ENCODE measurements around the gene ZNF554. TPM values are rescaled to one million over a fixed set of nuclear protein-coding genes. Genes with fewer than 3 reads are reported as not detected.

Gene ZNF554
- total and polyA plus RNA-seq, 2 of the 8 experiments (the other 6 are each of a cell fraction or from before 2014, with no cell fraction given), result 1.8 to 5.7 TPM

DNA sequence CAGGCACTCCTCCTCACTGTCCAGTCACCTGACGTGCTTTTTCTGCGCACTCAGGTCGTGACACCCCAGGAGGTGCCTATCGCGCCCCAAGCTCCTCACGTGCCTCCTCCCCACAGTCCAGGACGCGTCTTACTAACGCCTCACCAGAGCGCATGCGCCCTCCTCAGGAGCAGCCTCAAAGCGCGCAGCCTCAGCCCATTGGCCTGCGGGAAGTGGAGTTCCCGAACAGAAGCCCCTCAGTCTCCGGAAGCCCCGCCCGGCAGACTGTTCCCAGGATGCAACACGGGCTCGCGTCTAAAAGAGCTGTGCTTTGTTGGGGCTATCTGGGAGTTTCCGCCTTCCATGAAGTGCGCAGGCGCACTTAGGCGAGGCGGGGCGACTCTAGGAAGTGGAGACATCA is 39.2 kb downstream of the ZNF554 start:
- Histone ChIP-seq H3K9ac (replicated peaks in 1 of 4; ENCODE audit: extremely low read depth in 1 of 4, low read depth in 3 of 4, low read length in 3 of 4) (no peak overlapping the region), H3K36me3 (ENCODE audit: control insufficient read depth in 2 of 4, insufficient read depth in 4 of 4, low read length in 3 of 4) (peaks cover 0 to 12% (median 5%) of the 10 kb centered on the region in 4 experiments; a peak in 4 of 8 replicates), H3K79me1 (ENCODE audit: low read depth, low read length) (no peaks in the 10 kb centered on the region), H2AFZ (ENCODE audit: low read length) (no peak overlapping the region), H4K5ac (ENCODE audit: insufficient read length, low read depth, low read length) (no peak overlapping the region), H3K4ac (replicated peaks; ENCODE audit: insufficient read length, low read depth, low read length) (no peak overlapping the region), H3K27me3 (replicated peaks in 1 of 4; ENCODE audit: control insufficient read depth in 3 of 4, extremely low read depth in 1 of 4, insufficient read depth in 3 of 4, low read length in 3 of 4) (no peaks in the 10 kb centered on the region; a peak in 1 of 7 replicates), H2BK12ac (ENCODE audit: low read depth, low read length) (no peak overlapping the region), H4K20me1 (replicated peaks in 1 of 2; ENCODE audit: control insufficient read depth in 1 of 2, insufficient read depth in 2 of 2, low read length in 2 of 2) (no peaks in the 10 kb centered on the region), H3K27ac (ENCODE audit: low read depth, low read length) (no peak overlapping the region), H2BK120ac (replicated peaks; ENCODE audit: low read depth, low read length) (no peak overlapping the region), H4K8ac (ENCODE audit: extremely low read depth, insufficient read depth, low read length) (no peak overlapping the region), H3K4me1 (replicated peaks in 1 of 4; ENCODE audit: control insufficient read depth in 3 of 4, insufficient read depth in 4 of 4, low read length in 3 of 4) (no peaks in the 10 kb centered on the region), H3K23me2 (ENCODE audit: low read depth, low read length) (no peaks in the 10 kb centered on the region), H3K56ac (replicated peaks; ENCODE audit: insufficient read length, low read depth, low read length) (no peak overlapping the region), H3K79me2 (ENCODE audit: control insufficient read depth in 1 of 2, insufficient read depth in 2 of 2, low read length in 2 of 2) (no peaks in the 10 kb centered on the region), H3K9me3 (ENCODE audit: insufficient read depth in 2 of 2, low read depth in 1 of 2, low read length in 1 of 2) (peaks cover 60 to 83% of the 10 kb centered on the region in 2 experiments), H3K23ac (ENCODE audit: insufficient read length) (no peak overlapping the region), H2BK20ac (ENCODE audit: low read length) (no peak overlapping the region), H2BK5ac (ENCODE audit: low read depth, low read length) (no peak overlapping the region), H3K14ac (ENCODE audit: insufficient read length) (no peak overlapping the region), H3K4me2 (ENCODE audit: insufficient read depth in 1 of 2, low read depth in 2 of 2, low read length in 2 of 2) (no peak overlapping the region), H2BK15ac (ENCODE audit: low read length) (no peak overlapping the region), H3K18ac (ENCODE audit: extremely low read depth, low read length) (no peak overlapping the region), H4K91ac (replicated peaks; ENCODE audit: insufficient read length, low read length) (no peak overlapping the region), H2AK5ac (ENCODE audit: low read depth, low read length) (no peak overlapping the region), H3K4me3 (ENCODE audit: extremely low read depth in 1 of 4, insufficient read depth in 2 of 4, low read depth in 3 of 4, low read length in 4 of 4) (no peak overlapping the region)
- CTCF ChIA-PET (ENCODE audit: partially characterized antibody), result interaction anchor here (0.6 to 1.1 kb wide), 5 partner anchors 16 to 876 kb away, joined by 3 to 5 read pairs (median 3); partner anchors contain the start of gene ZNF555
- WGBS, 2 experiments (ENCODE audit: extremely low coverage in 1 of 2, insufficient coverage in 1 of 2, insufficient read length in 1 of 2, insufficient replicate concordance in 2 of 2, low coverage in 1 of 2, low lambda C conversion rate in 2 of 2, missing lambda C conversion rate in 1 of 2), result 88% methylated on average over 27 of the region's 27 CpGs; no CpG with 5 or more reads in 1 of the 2 experiments
- DNase-seq (ENCODE audit: low read depth in 1 of 2, low spot score in 2 of 2) (no peak), FAIRE-seq (no peak)
- TF ChIP-seq CREB1 (IDR thresholded peaks at IDR 0.05), result no peak
- TF ChIP-seq, protein P1, sequence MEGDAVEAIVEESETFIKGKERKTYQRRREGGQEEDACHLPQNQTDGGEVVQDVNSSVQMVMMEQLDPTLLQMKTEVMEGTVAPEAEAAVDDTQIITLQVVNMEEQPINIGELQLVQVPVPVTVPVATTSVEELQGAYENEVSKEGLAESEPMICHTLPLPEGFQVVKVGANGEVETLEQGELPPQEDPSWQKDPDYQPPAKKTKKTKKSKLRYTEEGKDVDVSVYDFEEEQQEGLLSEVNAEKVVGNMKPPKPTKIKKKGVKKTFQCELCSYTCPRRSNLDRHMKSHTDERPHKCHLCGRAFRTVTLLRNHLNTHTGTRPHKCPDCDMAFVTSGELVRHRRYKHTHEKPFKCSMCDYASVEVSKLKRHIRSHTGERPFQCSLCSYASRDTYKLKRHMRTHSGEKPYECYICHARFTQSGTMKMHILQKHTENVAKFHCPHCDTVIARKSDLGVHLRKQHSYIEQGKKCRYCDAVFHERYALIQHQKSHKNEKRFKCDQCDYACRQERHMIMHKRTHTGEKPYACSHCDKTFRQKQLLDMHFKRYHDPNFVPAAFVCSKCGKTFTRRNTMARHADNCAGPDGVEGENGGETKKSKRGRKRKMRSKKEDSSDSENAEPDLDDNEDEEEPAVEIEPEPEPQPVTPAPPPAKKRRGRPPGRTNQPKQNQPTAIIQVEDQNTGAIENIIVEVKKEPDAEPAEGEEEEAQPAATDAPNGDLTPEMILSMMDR (IDR thresholded peaks at IDR 0.05; ENCODE audit: control extremely low read depth in 1 of 3, insufficient read depth in 1 of 3, low read depth in 1 of 3, low read length in 3 of 3), result peak in 1 of 3 experiments; percentile 5; a peak in 1 of 4 replicates
- POLR2A ChIA-PET (ENCODE audit: partially characterized antibody), result no interaction called here
